ENCODE results near the gene HSP90AB1. TPM values are rescaled to one million over a fixed set of nuclear protein-coding genes. Genes with fewer than 3 reads are reported as not detected.

Gene HSP90AB1
- total RNA-seq, 1 donor from 2014 or later = 1,294 TPM

GRCh38 chr6:44301106-44301505, 54.2 kb downstream of the HSP90AB1 start:
- peaks cover 25% of the 10 kb centered on the region for H3K27me3 ChIP-seq (ENCODE audit: control insufficient read depth, insufficient read depth, low read length)
- no peak for TF ChIP-seq CTCF (IDR thresholded peaks at IDR 0.05; ENCODE audit: insufficient read depth, low read length, poor library complexity, severe bottlenecking)
- no peak overlapping the region for H3K4me3 ChIP-seq (ENCODE audit: low read depth, low read length)
- no peak for DNase-seq (ENCODE audit: low read depth)
- H3K36me3 ChIP-seq (ENCODE audit: control insufficient read depth, insufficient read depth, low read length) = no peaks in the 10 kb centered on the region

GRCh38 chr6:44301782-44302564, 55.1 kb downstream of the HSP90AB1 start:
- no peak for DNase-seq (ENCODE audit: low read depth)
- Histone ChIP-seq H3K36me3 (ENCODE audit: control insufficient read depth, insufficient read depth, low read length) (no peaks in the 10 kb centered on the region), H3K4me3 (ENCODE audit: low read depth, low read length) (no peak overlapping the region), H3K27me3 (ENCODE audit: control insufficient read depth, insufficient read depth, low read length) (peaks cover 16% of the 10 kb centered on the region)
- no peak for TF ChIP-seq CTCF (IDR thresholded peaks at IDR 0.05; ENCODE audit: insufficient read depth, low read length, poor library complexity, severe bottlenecking)

- peaks cover 8% of the 10 kb centered on the region for H3K27me3 ChIP-seq (ENCODE audit: control insufficient read depth, insufficient read depth, low read length)
- no peak for TF ChIP-seq CTCF (IDR thresholded peaks at IDR 0.05; ENCODE audit: insufficient read depth, low read length, poor library complexity, severe bottlenecking)
- H3K4me3 ChIP-seq (ENCODE audit: low read depth, low read length) = no peak overlapping the region
- H3K36me3 ChIP-seq (ENCODE audit: control insufficient read depth, insufficient read depth, low read length) = no peaks in the 10 kb centered on the region
- no peak for DNase-seq (ENCODE audit: low read depth)
These were observed 56.0 kb downstream of the HSP90AB1 start for GRCh38 chr6:44302856-44303255.

Other genes starting within 250 kb of the HSP90AB1 start
- gene MRPL14, start 119.6 kb upstream of the HSP90AB1 start, total RNA-seq = 85.9 and 98.5 TPM in 2 replicates
- 59.3 and 61.8 TPM in 2 replicates for gene TMEM63B, start 119.5 kb upstream of the HSP90AB1 start, total RNA-seq
- not detected in 2 replicates for gene CAPN11, start 88.3 kb upstream of the HSP90AB1 start, total RNA-seq
- not detected in 2 replicates for gene MYMX, start 30.2 kb upstream of the HSP90AB1 start, total RNA-seq
- 36.1 and 43.9 TPM in 2 replicates for gene SLC29A1, start 23.5 kb upstream of the HSP90AB1 start, total RNA-seq
- gene SLC35B2, start 10.4 kb downstream of the HSP90AB1 start, total RNA-seq = 67.3 and 78.2 TPM in 2 replicates
- 46.3 and 61.5 TPM in 2 replicates for gene NFKBIE, start 18.4 kb downstream of the HSP90AB1 start, total RNA-seq
- gene TMEM151B, start 23.3 kb downstream of the HSP90AB1 start, total RNA-seq = 0.13 and 0.21 TPM in 2 replicates
- gene AARS2, start 66.2 kb downstream of the HSP90AB1 start, total RNA-seq = 11.9 and 16.6 TPM in 2 replicates
- not detected in 2 replicates for gene SPATS1, start 95.5 kb downstream of the HSP90AB1 start, total RNA-seq
- 22.9 and 24.9 TPM in 2 replicates for gene CDC5L, start 140.6 kb downstream of the HSP90AB1 start, total RNA-seq

All from kidney epithelial cell (primary cell).